Astrocyte (in vitro differentiated cells and primary cell): Measurements from ENCODE around the gene TBC1D14. TPM values are rescaled to one million over a fixed set of nuclear protein-coding genes. Genes with fewer than 3 reads are reported as not detected.

Source experiments
- DNase-seq: peaks from one replicate; pipeline ENCODE4 v3.0.0-alpha.2; 2010; ENCODE audit warnings: low read depth
- FAIRE-seq: peaks from 2 replicates; lab custom pipeline; 2011; peaks lifted over from hg19 to GRCh38; lab: Jason Lieb, UNC
- H2AFZ ChIP-seq: 2 replicates; pipeline ENCODE4 v1.6.0; 2012; ENCODE audit warnings: low read depth, low read length, inconsistent platforms
- H3K27ac ChIP-seq: 2 replicates; pipeline ENCODE4 v1.5.1; 2011; ENCODE audit warnings: low read depth, low read length, inconsistent platforms
- H3K27me3 ChIP-seq: 2 replicates; pipeline ENCODE4 v1.6.0; 2011; ENCODE audit warnings: low read length, inconsistent platforms; ENCODE audit not compliant: insufficient read depth
- H3K36me3 ChIP-seq: 2 replicates; pipeline ENCODE4 v1.5.1; 2011; ENCODE audit warnings: low read length, inconsistent platforms; ENCODE audit not compliant: insufficient read depth
- H3K4me1 ChIP-seq: 2 replicates; pipeline ENCODE4 v1.5.1; 2011; ENCODE audit warnings: low read length, inconsistent platforms; ENCODE audit not compliant: insufficient read depth
- H3K4me2 ChIP-seq: 2 replicates; pipeline ENCODE4 v1.6.0; 2012; ENCODE audit warnings: low read length, inconsistent platforms
- H3K4me3 ChIP-seq: 2 replicates; pipeline ENCODE4 v1.5.1; 2011; ENCODE audit warnings: low read depth, mild to moderate bottlenecking, low read length, inconsistent platforms; ENCODE audit not compliant: insufficient read depth
- H3K79me2 ChIP-seq: 2 replicates; pipeline ENCODE4 v1.6.0; 2012; ENCODE audit warnings: mild to moderate bottlenecking, low read length, inconsistent platforms; ENCODE audit not compliant: insufficient read depth
- H3K9ac ChIP-seq: 2 replicates; pipeline ENCODE4 v1.6.0; 2012; ENCODE audit warnings: mild to moderate bottlenecking, low read length, inconsistent platforms
- H3K9me3 ChIP-seq: 2 replicates; pipeline ENCODE4 v1.5.1; 2012; ENCODE audit warnings: low read depth, mild to moderate bottlenecking, low read length, inconsistent platforms; ENCODE audit not compliant: insufficient read depth
- H4K20me1 ChIP-seq: 2 replicates; pipeline ENCODE4 v1.6.0; 2012; ENCODE audit warnings: low read length, inconsistent platforms; ENCODE audit not compliant: insufficient read depth
- H3K27ac Mint-ChIP-seq: one replicate; pipeline ENCODE4 v1.8.0; 2021; ENCODE audit warnings: mild to moderate bottlenecking, mixed read lengths; ENCODE audit not compliant: unreplicated experiment
- H3K27me3 Mint-ChIP-seq: one replicate; pipeline ENCODE4 v1.8.0; 2021; ENCODE audit warnings: low read depth, mixed read lengths; ENCODE audit not compliant: unreplicated experiment
- H3K36me3 Mint-ChIP-seq: one replicate; pipeline ENCODE4 v1.8.0; 2021; ENCODE audit warnings: low read depth, mixed read lengths; ENCODE audit not compliant: unreplicated experiment
- H3K4me1 Mint-ChIP-seq: one replicate; pipeline ENCODE4 v1.8.0; 2021; ENCODE audit warnings: low read depth, mixed read lengths; ENCODE audit not compliant: unreplicated experiment
- H3K4me3 Mint-ChIP-seq: one replicate; pipeline ENCODE4 v1.8.0; 2021; ENCODE audit warnings: mild to moderate bottlenecking, moderate library complexity, mixed read lengths; ENCODE audit not compliant: unreplicated experiment
- H3K9me3 Mint-ChIP-seq: one replicate; pipeline ENCODE4 v1.8.0; 2021; ENCODE audit warnings: mild to moderate bottlenecking, mixed read lengths; ENCODE audit not compliant: unreplicated experiment
- EZH2 ChIP-seq: IDR thresholded peaks from 2 replicates; pipeline ENCODE4 v1.6.1; 2012; ENCODE audit warnings: mild to moderate bottlenecking, low read length, inconsistent platforms; ENCODE audit not compliant: insufficient read depth
- total RNA-seq: library from RNA; stranded (reverse); gene quantifications from 2 replicates; pipeline ENCODE4 v1.2.1, GENCODE V29; 2021
- TF ChIP-seq, protein P1 (sequence below): IDR thresholded peaks from 2 replicates; pipeline ENCODE4 v1.5.1; 2011; ENCODE audit warnings: low read depth, mild to moderate bottlenecking, inconsistent platforms, low read length, moderate library complexity; ENCODE audit not compliant: insufficient read depth

TBC1D14 gene
- total RNA-seq, 1 donor from 2014 or later: 30.4 TPM

DNA sequence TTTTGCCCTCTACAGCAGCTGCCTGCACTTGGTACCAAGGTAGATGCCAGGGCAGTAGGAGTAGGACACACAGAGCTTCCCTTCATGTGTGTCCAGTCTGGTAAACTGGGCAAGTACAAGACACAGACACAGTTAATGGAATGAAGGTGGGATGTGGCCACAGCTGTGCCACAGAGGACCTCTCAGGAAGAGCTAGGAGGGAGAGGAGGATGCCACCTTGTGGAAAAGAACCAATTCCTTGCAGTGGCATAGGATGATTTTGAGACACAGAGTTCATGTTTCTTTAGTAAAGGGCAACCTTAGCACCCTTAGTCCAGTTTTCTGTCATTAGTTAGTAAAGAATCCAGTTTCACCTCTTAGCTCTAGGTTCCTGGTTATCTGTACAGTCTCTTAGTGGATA, 36.3 kb upstream of the TBC1D14 start:
- peak overlapping the region; percentile 69 for H3K27ac Mint-ChIP-seq
- TF ChIP-seq, protein P1, sequence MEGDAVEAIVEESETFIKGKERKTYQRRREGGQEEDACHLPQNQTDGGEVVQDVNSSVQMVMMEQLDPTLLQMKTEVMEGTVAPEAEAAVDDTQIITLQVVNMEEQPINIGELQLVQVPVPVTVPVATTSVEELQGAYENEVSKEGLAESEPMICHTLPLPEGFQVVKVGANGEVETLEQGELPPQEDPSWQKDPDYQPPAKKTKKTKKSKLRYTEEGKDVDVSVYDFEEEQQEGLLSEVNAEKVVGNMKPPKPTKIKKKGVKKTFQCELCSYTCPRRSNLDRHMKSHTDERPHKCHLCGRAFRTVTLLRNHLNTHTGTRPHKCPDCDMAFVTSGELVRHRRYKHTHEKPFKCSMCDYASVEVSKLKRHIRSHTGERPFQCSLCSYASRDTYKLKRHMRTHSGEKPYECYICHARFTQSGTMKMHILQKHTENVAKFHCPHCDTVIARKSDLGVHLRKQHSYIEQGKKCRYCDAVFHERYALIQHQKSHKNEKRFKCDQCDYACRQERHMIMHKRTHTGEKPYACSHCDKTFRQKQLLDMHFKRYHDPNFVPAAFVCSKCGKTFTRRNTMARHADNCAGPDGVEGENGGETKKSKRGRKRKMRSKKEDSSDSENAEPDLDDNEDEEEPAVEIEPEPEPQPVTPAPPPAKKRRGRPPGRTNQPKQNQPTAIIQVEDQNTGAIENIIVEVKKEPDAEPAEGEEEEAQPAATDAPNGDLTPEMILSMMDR: no peak
- no peak for TF ChIP-seq EZH2
- no peaks in the 10 kb centered on the region for H3K27me3 Mint-ChIP-seq
- no peaks in the 10 kb centered on the region for H3K4me1 ChIP-seq
- no peaks in the 10 kb centered on the region for H3K27me3 ChIP-seq
- peaks cover 1% of the 10 kb centered on the region for H3K9me3 Mint-ChIP-seq
- H3K36me3 Mint-ChIP-seq: peaks cover 16% of the 10 kb centered on the region
- H3K27ac ChIP-seq: no peak overlapping the region
- H3K4me2 ChIP-seq: no peak overlapping the region
- peaks cover 10% of the 10 kb centered on the region for H3K4me1 Mint-ChIP-seq
- H3K4me3 ChIP-seq: no peak overlapping the region
- FAIRE-seq: no peak
- H3K79me2 ChIP-seq: peaks cover 2% of the 10 kb centered on the region
- no peak overlapping the region for H2AFZ ChIP-seq
- H3K4me3 Mint-ChIP-seq: no peak overlapping the region
- DNase-seq: no peak
- H3K9ac ChIP-seq: no peak overlapping the region
- peaks cover 25% of the 10 kb centered on the region for H4K20me1 ChIP-seq
- peaks cover 29% of the 10 kb centered on the region for H3K36me3 ChIP-seq
- no peaks in the 10 kb centered on the region for H3K9me3 ChIP-seq

DNA sequence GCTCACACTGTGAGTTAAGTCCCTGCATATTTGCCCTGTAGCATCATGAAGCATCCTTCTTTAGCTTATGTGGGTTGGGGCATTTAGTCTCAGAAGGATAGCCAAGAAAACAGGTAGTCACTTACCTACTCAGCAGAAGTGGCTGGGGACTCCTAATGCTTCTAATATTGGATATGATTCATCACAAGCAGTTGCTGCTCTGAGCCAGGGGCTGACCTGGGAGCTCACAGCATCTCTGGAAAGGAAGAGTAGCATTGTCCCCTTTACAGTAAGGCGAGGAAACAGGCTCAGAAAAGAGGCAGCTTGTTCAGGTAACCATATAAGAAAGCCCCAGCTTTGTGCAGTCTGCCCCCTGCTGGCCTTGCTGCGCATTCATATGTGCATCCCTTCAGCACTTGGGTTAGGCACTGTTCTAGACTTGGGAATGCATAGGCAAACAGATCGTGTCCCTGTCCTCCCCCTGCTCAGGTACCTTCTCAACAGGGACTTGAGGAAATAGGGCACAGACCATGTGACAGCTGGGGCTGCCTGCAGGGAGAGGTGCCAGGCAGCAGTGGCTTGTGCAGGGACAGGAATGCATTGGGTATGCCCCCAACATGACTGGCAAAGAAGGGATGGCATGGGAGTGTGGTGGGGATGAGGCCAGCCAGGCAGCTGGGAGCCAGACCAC, 35.7 kb upstream of the TBC1D14 start:
- Histone ChIP-seq H3K79me2 (peaks cover 2% of the 10 kb centered on the region), H3K9ac (no peak overlapping the region), H4K20me1 (peaks cover 25% of the 10 kb centered on the region), H3K4me3 (no peak overlapping the region), H3K4me2 (no peak overlapping the region), H3K27ac (no peak overlapping the region), H3K27me3 (no peaks in the 10 kb centered on the region), H3K36me3 (peaks cover 33% of the 10 kb centered on the region), H2AFZ (no peak overlapping the region), H3K9me3 (no peaks in the 10 kb centered on the region), H3K4me1 (no peaks in the 10 kb centered on the region)
- no peak overlapping the region for H3K4me3 Mint-ChIP-seq
- TF ChIP-seq, protein P1: peak; percentile 90
- TF ChIP-seq EZH2: no peak
- H3K27me3 Mint-ChIP-seq: no peaks in the 10 kb centered on the region
- DNase-seq (peak; percentile 23), FAIRE-seq (no peak)
- peaks cover 1% of the 10 kb centered on the region for H3K9me3 Mint-ChIP-seq
- H3K4me1 Mint-ChIP-seq: peaks cover 16% of the 10 kb centered on the region
- no peak overlapping the region for H3K27ac Mint-ChIP-seq
- peaks cover 21% of the 10 kb centered on the region for H3K36me3 Mint-ChIP-seq

DNA sequence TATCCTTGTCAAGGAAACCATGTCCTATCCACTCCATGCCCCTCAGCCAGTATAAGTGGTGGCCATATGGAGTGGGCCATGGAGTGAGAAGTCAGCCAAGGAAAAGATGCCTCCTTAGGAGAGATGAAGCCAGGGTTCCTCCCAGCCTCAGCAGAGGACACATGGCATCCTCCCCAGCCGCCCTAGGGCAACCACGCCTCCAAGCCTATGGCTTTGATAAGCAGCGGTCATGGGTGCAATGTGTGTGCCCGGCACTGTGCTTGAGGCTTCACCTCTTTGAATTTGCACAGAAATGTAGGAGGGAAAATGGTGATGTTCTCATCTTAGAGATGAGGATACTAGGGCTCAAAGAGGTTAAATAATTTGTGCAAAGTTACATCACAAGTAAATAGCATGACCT, 34.6 kb upstream of the TBC1D14 start:
- Histone ChIP-seq H3K9ac (no peak overlapping the region), H4K20me1 (peaks cover 25% of the 10 kb centered on the region), H3K79me2 (no peaks in the 10 kb centered on the region), H3K36me3 (peaks cover 38% of the 10 kb centered on the region), H3K9me3 (no peaks in the 10 kb centered on the region), H3K4me1 (no peaks in the 10 kb centered on the region), H3K27me3 (no peaks in the 10 kb centered on the region), H3K4me3 (no peak overlapping the region), H3K27ac (no peak overlapping the region), H2AFZ (no peak overlapping the region), H3K4me2 (no peak overlapping the region)
- DNase-seq (no peak), FAIRE-seq (no peak)
- Mint-ChIP-seq H3K4me3 (no peak overlapping the region), H3K27ac (no peak overlapping the region), H3K9me3 (peaks cover 1% of the 10 kb centered on the region), H3K27me3 (no peaks in the 10 kb centered on the region), H3K36me3 (peaks cover 21% of the 10 kb centered on the region), H3K4me1 (peaks cover 21% of the 10 kb centered on the region)
- TF ChIP-seq, protein P1: no peak
- no peak for TF ChIP-seq EZH2
